ENCODE results near the gene MYL7. TPM values are rescaled to one million over a fixed set of nuclear protein-coding genes. Genes with fewer than 3 reads are reported as not detected.
A peak's percentile ranks its signal among the peaks of the same experiment; 100 is the strongest.

Gene MYL7
- total RNA-seq, 1 donor = not detected

DNA sequence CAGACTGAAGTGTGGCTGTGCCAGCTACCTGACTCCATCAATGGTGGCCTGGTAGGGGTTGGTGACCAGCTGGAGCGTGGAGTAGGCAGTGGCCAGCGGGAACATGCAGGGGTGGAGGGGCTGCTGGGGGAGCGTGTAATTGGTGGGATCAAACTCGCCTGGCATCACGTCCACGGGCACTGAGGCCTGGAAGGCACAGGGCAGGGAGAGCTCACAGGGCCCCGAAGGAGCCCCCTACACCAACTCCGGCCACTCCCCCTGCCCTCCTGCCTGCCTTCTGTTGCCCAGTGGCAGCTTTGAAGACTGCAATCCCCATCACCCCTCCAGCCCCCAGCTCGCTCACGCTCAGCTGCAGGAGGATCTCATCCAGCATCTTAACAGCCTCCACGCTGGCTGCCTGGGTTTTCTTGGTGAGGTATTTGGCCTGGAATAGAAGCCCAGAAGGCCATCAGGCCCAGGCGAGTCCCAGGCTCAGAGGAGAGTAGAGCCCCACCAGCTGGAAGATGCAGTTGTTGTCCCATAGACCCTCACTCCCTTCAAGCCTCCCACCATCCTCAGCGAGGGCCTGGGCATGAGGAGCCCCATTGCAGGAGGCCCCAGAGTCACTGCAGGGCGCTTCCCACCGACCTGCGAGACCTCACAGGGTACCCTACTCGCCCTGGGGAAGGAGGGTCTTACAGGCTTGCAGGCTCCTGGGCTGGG, 24.9 kb downstream of the MYL7 start:
- H3K27me3 ChIP-seq (ENCODE audit: insufficient read depth, low read length) = no peaks in the 10 kb centered on the region
- DNase-seq (ENCODE audit: insufficient read length, low spot score, missing footprints) = peak; percentile 83
- TF ChIP-seq, protein P1, sequence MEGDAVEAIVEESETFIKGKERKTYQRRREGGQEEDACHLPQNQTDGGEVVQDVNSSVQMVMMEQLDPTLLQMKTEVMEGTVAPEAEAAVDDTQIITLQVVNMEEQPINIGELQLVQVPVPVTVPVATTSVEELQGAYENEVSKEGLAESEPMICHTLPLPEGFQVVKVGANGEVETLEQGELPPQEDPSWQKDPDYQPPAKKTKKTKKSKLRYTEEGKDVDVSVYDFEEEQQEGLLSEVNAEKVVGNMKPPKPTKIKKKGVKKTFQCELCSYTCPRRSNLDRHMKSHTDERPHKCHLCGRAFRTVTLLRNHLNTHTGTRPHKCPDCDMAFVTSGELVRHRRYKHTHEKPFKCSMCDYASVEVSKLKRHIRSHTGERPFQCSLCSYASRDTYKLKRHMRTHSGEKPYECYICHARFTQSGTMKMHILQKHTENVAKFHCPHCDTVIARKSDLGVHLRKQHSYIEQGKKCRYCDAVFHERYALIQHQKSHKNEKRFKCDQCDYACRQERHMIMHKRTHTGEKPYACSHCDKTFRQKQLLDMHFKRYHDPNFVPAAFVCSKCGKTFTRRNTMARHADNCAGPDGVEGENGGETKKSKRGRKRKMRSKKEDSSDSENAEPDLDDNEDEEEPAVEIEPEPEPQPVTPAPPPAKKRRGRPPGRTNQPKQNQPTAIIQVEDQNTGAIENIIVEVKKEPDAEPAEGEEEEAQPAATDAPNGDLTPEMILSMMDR (IDR thresholded peaks at IDR 0.05; ENCODE audit: extremely low read depth, low read depth, low read length) = no peak
- H3K36me3 ChIP-seq (ENCODE audit: insufficient read depth, low read length) = peaks cover 56% of the 10 kb centered on the region
- no peak overlapping the region for H3K4me2 ChIP-seq (ENCODE audit: insufficient read depth, low read length)
- no peaks in the 10 kb centered on the region for H3K9me3 ChIP-seq (ENCODE audit: low read depth, low read length)
- no peak overlapping the region for H3K27ac ChIP-seq (ENCODE audit: low read depth, low read length)
- H3K4me1 ChIP-seq (ENCODE audit: insufficient read depth, low read length) = no peaks in the 10 kb centered on the region
- no peak overlapping the region for H3K4me3 ChIP-seq (ENCODE audit: insufficient read depth, low read length)
- peaks cover 24% of the 10 kb centered on the region for H3K79me2 ChIP-seq (ENCODE audit: insufficient read depth, low read length)
- peaks cover 18% of the 10 kb centered on the region for H4K20me1 ChIP-seq (ENCODE audit: insufficient read depth, low read length)
- no peak overlapping the region for H2AFZ ChIP-seq (ENCODE audit: low read length)

GRCh38 chr7:44114586-44115310, 26.4 kb downstream of the MYL7 start:
- Histone ChIP-seq H3K27ac (ENCODE audit: low read depth, low read length) (no peak overlapping the region), H3K27me3 (ENCODE audit: insufficient read depth, low read length) (no peaks in the 10 kb centered on the region), H3K4me3 (ENCODE audit: insufficient read depth, low read length) (no peak overlapping the region), H3K4me1 (ENCODE audit: insufficient read depth, low read length) (no peaks in the 10 kb centered on the region), H3K4me2 (ENCODE audit: insufficient read depth, low read length) (no peak overlapping the region), H3K36me3 (ENCODE audit: insufficient read depth, low read length) (peaks cover 56% of the 10 kb centered on the region), H3K79me2 (ENCODE audit: insufficient read depth, low read length) (peaks cover 19% of the 10 kb centered on the region), H3K9me3 (ENCODE audit: low read depth, low read length) (no peaks in the 10 kb centered on the region), H4K20me1 (ENCODE audit: insufficient read depth, low read length) (peaks cover 24% of the 10 kb centered on the region), H2AFZ (ENCODE audit: low read length) (no peak overlapping the region)
- peak; percentile 87 for DNase-seq (ENCODE audit: insufficient read length, low spot score, missing footprints)
- TF ChIP-seq, protein P1 (IDR thresholded peaks at IDR 0.05; ENCODE audit: extremely low read depth, low read depth, low read length) = no peak

GRCh38 chr7:44113764-44114354, 27.3 kb downstream of the MYL7 start:
- TF ChIP-seq, protein P1 (IDR thresholded peaks at IDR 0.05; ENCODE audit: extremely low read depth, low read depth, low read length) = no peak
- no peaks in the 10 kb centered on the region for H3K4me1 ChIP-seq (ENCODE audit: insufficient read depth, low read length)

More at GRCh38 chr7:44113764-44114354, 27.3 kb downstream of the MYL7 start:
- H3K79me2 ChIP-seq (ENCODE audit: insufficient read depth, low read length) = peaks cover 17% of the 10 kb centered on the region
- no peaks in the 10 kb centered on the region for H3K27me3 ChIP-seq (ENCODE audit: insufficient read depth, low read length)
- no peak overlapping the region for H3K4me2 ChIP-seq (ENCODE audit: insufficient read depth, low read length)
- H4K20me1 ChIP-seq (ENCODE audit: insufficient read depth, low read length) = peaks cover 31% of the 10 kb centered on the region
- no peak overlapping the region for H3K4me3 ChIP-seq (ENCODE audit: insufficient read depth, low read length)
- H3K9me3 ChIP-seq (ENCODE audit: low read depth, low read length) = no peaks in the 10 kb centered on the region
- no peak overlapping the region for H2AFZ ChIP-seq (ENCODE audit: low read length)
- H3K36me3 ChIP-seq (ENCODE audit: insufficient read depth, low read length) = peaks cover 59% of the 10 kb centered on the region
- DNase-seq (ENCODE audit: insufficient read length, low spot score, missing footprints) = peak; percentile 50
- no peak overlapping the region for H3K27ac ChIP-seq (ENCODE audit: low read depth, low read length)

Measured in osteoblast (primary cell).